Parathyroid adenoma (tissue), 2 donors: ENCODE measurements around the gene MSANTD1.

ENCODE experiments used
- H2AFZ ChIP-seq: fragments of 300-600 bp; sonication (generic); one replicate; pipeline ENCODE4 v1.7.0; 2017; ENCODE audit warnings: antibody characterized with exemption, mild to moderate bottlenecking
- H3K27ac ChIP-seq: fragments of 300-600 bp; sonication (generic); one replicate; pipeline ENCODE4 v1.7.0; 2017
- H3K27me3 ChIP-seq: fragments of 300-600 bp; sonication (generic); one replicate; pipeline ENCODE4 v1.7.0; 2017; ENCODE audit warnings: low read length; ENCODE audit not compliant: control insufficient read depth, insufficient read depth
- H3K36me3 ChIP-seq: fragments of 300-600 bp; sonication (generic); one replicate; pipeline ENCODE4 v1.7.0; 2017; ENCODE audit warnings: low read length; ENCODE audit not compliant: control insufficient read depth, insufficient read depth
- H3K4me1 ChIP-seq: fragments of 300-600 bp; sonication (generic); one replicate; pipeline ENCODE4 v1.7.0; 2017; ENCODE audit warnings: control low read depth
- H3K4me2 ChIP-seq: fragments of 300-600 bp; sonication (generic); one replicate; pipeline ENCODE4 v1.7.0; 2017; ENCODE audit warnings: low read length
- H3K4me3 ChIP-seq: fragments of 300-600 bp; sonication (generic); one replicate; pipeline ENCODE4 v1.7.0; 2017; ENCODE audit warnings: low read depth, low read length
- H3K79me2 ChIP-seq: fragments of 300-600 bp; sonication (generic); one replicate; pipeline ENCODE4 v1.7.0; 2017; ENCODE audit warnings: control low read depth
- H3K9ac ChIP-seq: fragments of 300-600 bp; sonication (generic); one replicate; pipeline ENCODE4 v1.7.0; 2017; ENCODE audit warnings: mild to moderate bottlenecking
- H3K9me3 ChIP-seq: fragments of 300-600 bp; sonication (generic); one replicate; pipeline ENCODE4 v1.7.0; 2017; ENCODE audit warnings: low read length; ENCODE audit not compliant: control insufficient read depth
- TF ChIP-seq, protein P1 (sequence below): fragments of 300-600 bp; sonication (generic); IDR thresholded peaks from one replicate; pipeline ENCODE4 v1.7.0; 2017; ENCODE audit warnings: antibody characterized with exemption, mild to moderate bottlenecking
- donor health status: primary hyperparathyroidism.

The MSANTD1 gene

GRCh38 chr4:3251691-3252479, 2.9 kb downstream of the MSANTD1 start:
- H3K9me3 ChIP-seq = no peaks in the 10 kb centered on the region
- no peaks in the 10 kb centered on the region for H3K79me2 ChIP-seq
- H3K9ac ChIP-seq = no peak overlapping the region
- H3K27ac ChIP-seq = no peak overlapping the region
- H3K27me3 ChIP-seq = no peaks in the 10 kb centered on the region
- no peaks in the 10 kb centered on the region for H3K4me1 ChIP-seq
- no peaks in the 10 kb centered on the region for H3K36me3 ChIP-seq
- H3K4me2 ChIP-seq = no peak overlapping the region
- TF ChIP-seq, protein P1, sequence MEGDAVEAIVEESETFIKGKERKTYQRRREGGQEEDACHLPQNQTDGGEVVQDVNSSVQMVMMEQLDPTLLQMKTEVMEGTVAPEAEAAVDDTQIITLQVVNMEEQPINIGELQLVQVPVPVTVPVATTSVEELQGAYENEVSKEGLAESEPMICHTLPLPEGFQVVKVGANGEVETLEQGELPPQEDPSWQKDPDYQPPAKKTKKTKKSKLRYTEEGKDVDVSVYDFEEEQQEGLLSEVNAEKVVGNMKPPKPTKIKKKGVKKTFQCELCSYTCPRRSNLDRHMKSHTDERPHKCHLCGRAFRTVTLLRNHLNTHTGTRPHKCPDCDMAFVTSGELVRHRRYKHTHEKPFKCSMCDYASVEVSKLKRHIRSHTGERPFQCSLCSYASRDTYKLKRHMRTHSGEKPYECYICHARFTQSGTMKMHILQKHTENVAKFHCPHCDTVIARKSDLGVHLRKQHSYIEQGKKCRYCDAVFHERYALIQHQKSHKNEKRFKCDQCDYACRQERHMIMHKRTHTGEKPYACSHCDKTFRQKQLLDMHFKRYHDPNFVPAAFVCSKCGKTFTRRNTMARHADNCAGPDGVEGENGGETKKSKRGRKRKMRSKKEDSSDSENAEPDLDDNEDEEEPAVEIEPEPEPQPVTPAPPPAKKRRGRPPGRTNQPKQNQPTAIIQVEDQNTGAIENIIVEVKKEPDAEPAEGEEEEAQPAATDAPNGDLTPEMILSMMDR = no peak
- H2AFZ ChIP-seq = no peak overlapping the region
- H3K4me3 ChIP-seq = no peak overlapping the region

DNA sequence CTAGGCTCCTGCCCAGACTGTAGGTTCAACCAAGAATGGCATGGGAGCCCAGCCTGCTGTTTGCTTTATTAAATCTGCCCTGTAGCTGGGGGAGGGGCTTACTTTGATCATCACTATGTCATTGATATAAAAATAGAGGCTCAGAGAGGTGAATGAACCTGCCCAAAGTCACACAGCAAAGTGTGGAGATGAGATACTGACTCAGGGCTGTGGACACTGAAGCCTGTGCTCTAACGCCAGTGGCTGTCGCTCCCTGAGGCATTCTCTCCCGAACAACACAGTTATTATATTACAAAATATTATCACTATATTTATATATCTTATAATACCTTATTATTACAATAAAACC, 3.5 kb downstream of the MSANTD1 start:
- no peak overlapping the region for H2AFZ ChIP-seq
- H3K27me3 ChIP-seq = no peaks in the 10 kb centered on the region
- no peaks in the 10 kb centered on the region for H3K36me3 ChIP-seq
- H3K27ac ChIP-seq = no peak overlapping the region
- no peak overlapping the region for H3K4me2 ChIP-seq
- H3K4me1 ChIP-seq = no peaks in the 10 kb centered on the region
- H3K4me3 ChIP-seq = no peak overlapping the region
- TF ChIP-seq, protein P1 = no peak
- H3K79me2 ChIP-seq = no peaks in the 10 kb centered on the region
- no peak overlapping the region for H3K9ac ChIP-seq
- H3K9me3 ChIP-seq = no peaks in the 10 kb centered on the region

DNA sequence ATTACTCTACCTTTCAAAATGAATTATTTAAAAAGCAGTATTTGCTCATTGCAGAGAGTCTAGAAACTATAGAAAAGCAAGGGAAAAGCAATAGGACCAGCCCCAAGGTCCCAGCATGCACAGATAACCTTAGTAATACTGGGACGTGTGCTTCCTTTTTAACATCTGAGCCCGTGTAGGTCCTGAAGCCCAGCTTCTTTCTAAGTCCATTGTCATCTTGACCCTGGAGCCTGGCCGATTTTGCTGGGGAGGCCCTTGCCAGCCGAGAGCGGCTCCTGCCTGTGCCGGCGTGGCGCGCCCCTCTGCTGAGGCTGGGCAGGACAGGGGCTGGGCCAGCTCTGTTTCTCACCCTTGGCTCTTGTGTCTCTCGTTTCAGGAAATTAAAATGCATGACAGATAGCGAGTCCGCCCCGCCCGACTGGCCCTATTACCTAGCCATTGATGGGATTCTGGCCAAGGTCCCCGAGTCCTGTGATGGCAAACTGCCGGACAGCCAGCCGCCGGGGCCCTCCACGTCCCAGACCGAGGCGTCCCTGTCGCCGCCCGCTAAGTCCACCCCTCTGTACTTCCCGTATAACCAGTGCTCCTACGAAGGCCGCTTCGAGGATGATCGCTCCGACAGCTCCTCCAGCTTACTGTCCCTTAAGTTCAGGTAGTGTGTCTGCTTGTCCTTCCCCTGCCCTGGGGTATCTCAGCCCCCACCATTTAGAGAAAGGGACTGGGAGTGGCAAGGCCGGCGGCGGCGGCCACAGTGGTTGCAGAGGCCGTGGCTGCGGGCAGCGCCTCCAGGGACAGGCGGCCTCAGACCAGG, 4.1 kb downstream of the MSANTD1 start:
- Histone ChIP-seq H3K4me3 (no peak overlapping the region), H3K9me3 (no peaks in the 10 kb centered on the region), H3K27ac (no peak overlapping the region), H3K27me3 (no peaks in the 10 kb centered on the region), H3K4me2 (no peak overlapping the region), H2AFZ (no peak overlapping the region), H3K9ac (no peak overlapping the region), H3K79me2 (no peaks in the 10 kb centered on the region), H3K36me3 (no peaks in the 10 kb centered on the region), H3K4me1 (no peaks in the 10 kb centered on the region)
- TF ChIP-seq, protein P1 = no peak

- TF ChIP-seq, protein P1 = no peak
- no peaks in the 10 kb centered on the region for H3K79me2 ChIP-seq
- H3K9me3 ChIP-seq = no peaks in the 10 kb centered on the region
- no peak overlapping the region for H3K4me3 ChIP-seq
- H3K4me2 ChIP-seq = no peak overlapping the region
- no peaks in the 10 kb centered on the region for H3K36me3 ChIP-seq
- no peak overlapping the region for H2AFZ ChIP-seq
- no peak overlapping the region for H3K9ac ChIP-seq
- H3K27ac ChIP-seq = no peak overlapping the region
- no peaks in the 10 kb centered on the region for H3K4me1 ChIP-seq
- H3K27me3 ChIP-seq = no peaks in the 10 kb centered on the region
Observed at GRCh38 chr4:3253808-3254207, 4.8 kb downstream of the MSANTD1 start.
